ENCODE results near the gene SPRED2.
A peak's percentile ranks its signal among the peaks of the same experiment; 100 is the strongest.
"Not testable (repeated sequence)": the region's sequence is repeated elsewhere in the genome, so short reads cannot be mapped to it uniquely, and the experiment has no call there.

Gene SPRED2

GRCh38 chr2:65340898-65341681, 91.3 kb downstream of the SPRED2 start:
- DNase-seq (ENCODE audit: low read depth), result no peak

- no peak for DNase-seq (ENCODE audit: low read depth)
Measured at GRCh38 chr2:65339648-65340047, 92.8 kb downstream of the SPRED2 start.

GRCh38 chr2:65338830-65339495, 93.4 kb downstream of the SPRED2 start:
- not testable (repeated sequence) for DNase-seq (ENCODE audit: low read depth)

- DNase-seq (ENCODE audit: low read depth), result not testable (repeated sequence)
Measured at GRCh38 chr2:65337915-65338314, 94.5 kb downstream of the SPRED2 start.

GRCh38 chr2:65334714-65335113, 97.7 kb downstream of the SPRED2 start:
- DNase-seq (ENCODE audit: low read depth), result no peak

GRCh38 chr2:65331336-65332025, 100.9 kb downstream of the SPRED2 start:
- DNase-seq (ENCODE audit: low read depth), result no peak

GRCh38 chr2:65329525-65329924, 102.9 kb downstream of the SPRED2 start:
- DNase-seq (ENCODE audit: low read depth), result no peak

- DNase-seq (ENCODE audit: low read depth), result no peak
Measured at GRCh38 chr2:65326276-65326675, 106.1 kb downstream of the SPRED2 start.

- no peak for DNase-seq (ENCODE audit: low read depth)
Measured at GRCh38 chr2:65325066-65325465, 107.3 kb downstream of the SPRED2 start.

- DNase-seq (ENCODE audit: low read depth), result no peak
Measured at GRCh38 chr2:65320946-65321345, 111.5 kb downstream of the SPRED2 start.

- peak; percentile 89 for DNase-seq (ENCODE audit: low read depth)
Measured at GRCh38 chr2:65320042-65320725, 112.2 kb downstream of the SPRED2 start.

GRCh38 chr2:65319674-65320041, 112.7 kb downstream of the SPRED2 start:
- DNase-seq (ENCODE audit: low read depth), result no peak

- DNase-seq (ENCODE audit: low read depth), result no peak
Measured at GRCh38 chr2:65319072-65319673, 113.2 kb downstream of the SPRED2 start.

- DNase-seq (ENCODE audit: low read depth), result no peak
Measured at GRCh38 chr2:65317841-65318240, 114.6 kb downstream of the SPRED2 start.

GRCh38 chr2:65317351-65317750, 115.0 kb downstream of the SPRED2 start:
- DNase-seq (ENCODE audit: low read depth), result not testable (repeated sequence)

- no peak for DNase-seq (ENCODE audit: low read depth)
Measured at GRCh38 chr2:65316072-65316471, 116.3 kb downstream of the SPRED2 start.

GRCh38 chr2:65314801-65315441, 117.5 kb downstream of the SPRED2 start:
- DNase-seq (ENCODE audit: low read depth), result no peak

- DNase-seq (ENCODE audit: low read depth), result no peak
Measured at GRCh38 chr2:65313954-65314256, 118.5 kb downstream of the SPRED2 start.

GRCh38 chr2:65313126-65313953, 119.1 kb downstream of the SPRED2 start:
- DNase-seq (ENCODE audit: low read depth), result no peak

GRCh38 chr2:65311596-65311995, 120.8 kb downstream of the SPRED2 start:
- no peak for DNase-seq (ENCODE audit: low read depth)

GRCh38 chr2:65311049-65311448, 121.3 kb downstream of the SPRED2 start:
- no peak for DNase-seq (ENCODE audit: low read depth)
